Endothelial cell of umbilical vein (primary cell): Measurements from ENCODE around the gene GAL. TPM values are rescaled to one million over a fixed set of nuclear protein-coding genes. Genes with fewer than 3 reads are reported as not detected.

ENCODE experiments used
- BruUV-seq: library from RNA; stranded (reverse); fragments of 400-500 nt; replicated peaks from 2 replicates; lab custom pipeline; 2021; lab: Mats Ljungman, UMichigan
- CTCF ChIA-PET: fragments of 300-600, 350-600 bp; sonication (Branson Sonifier 250); formaldehyde crosslinking; loops from one replicate; lab custom pipeline; 2021; ENCODE audit warnings: antibody characterized with exemption, inconsistent platforms; lab: Charles Lee
- POLR2A ChIA-PET: fragments of 300-600, 350-600 bp; sonication (Branson Sonifier 250); formaldehyde crosslinking; loops from one replicate; lab custom pipeline; 2021; ENCODE audit warnings: antibody characterized with exemption, inconsistent platforms; lab: Charles Lee
- DNase-seq: peaks from one replicate; pipeline ENCODE4 v3.0.0-alpha.2; 2011; ENCODE audit warnings: low read depth, low spot score
- FAIRE-seq: peaks from 2 replicates; lab custom pipeline; 2011; peaks lifted over from hg19 to GRCh38; lab: Jason Lieb, UNC
- H2AFZ ChIP-seq: 2 replicates; pipeline ENCODE4 v1.6.0; 2012; ENCODE audit warnings: low read depth, low read length, control low read depth, inconsistent platforms
- H3K27ac ChIP-seq: 2 replicates; pipeline ENCODE4 v1.5.1; 2011; ENCODE audit warnings: low read depth, mild to moderate bottlenecking, control low read depth, low read length, moderate library complexity; ENCODE audit not compliant: insufficient read depth
- H3K27me3 ChIP-seq, 2 experiments: 2 replicates each; pipeline versions ENCODE4 v1.6.0 to v1.6.1; 2011; ENCODE audit warnings: low read length in 2 of 2, mixed read lengths in 1 of 2; ENCODE audit not compliant: control insufficient read depth in 2 of 2, insufficient read depth in 2 of 2
- H3K36me3 ChIP-seq, 2 experiments: 2 replicates in 1 of 2; 3 replicates in 1 of 2; pipeline ENCODE4 v1.5.1; 2011; ENCODE audit warnings: low read length in 2 of 2, mild to moderate bottlenecking in 1 of 2, moderate library complexity in 1 of 2; ENCODE audit not compliant: control insufficient read depth in 2 of 2, insufficient read depth in 2 of 2; ENCODE audit errors: extremely low read depth in 1 of 2
- H3K4me1 ChIP-seq: 3 replicates; pipeline ENCODE4 v1.5.1; 2011; ENCODE audit warnings: mild to moderate bottlenecking, low read length; ENCODE audit not compliant: control insufficient read depth, insufficient read depth; ENCODE audit errors: extremely low read depth
- H3K4me2 ChIP-seq: 2 replicates; pipeline ENCODE4 v1.6.1; 2011; ENCODE audit warnings: low read length, control low read depth, mixed read lengths; ENCODE audit not compliant: insufficient read depth
- H3K4me3 ChIP-seq, 3 experiments: fragments of 200-600 bp in 1 of 3; sonication (generic), shearing (Covaris generic) in 1 of 3; replicated peaks in 1 of 3; 2 replicates each; pipeline ENCODE4 v1.5.1; 2011 to 2016; ENCODE audit warnings: control low read depth in 3 of 3, low read length in 3 of 3, mild to moderate bottlenecking in 2 of 3, inconsistent platforms in 1 of 3, low read depth in 1 of 3, moderate library complexity in 1 of 3; ENCODE audit not compliant: insufficient read depth in 1 of 3
- H3K79me2 ChIP-seq: 2 replicates; pipeline ENCODE4 v1.6.0; 2012; ENCODE audit warnings: low read length, inconsistent platforms; ENCODE audit not compliant: control insufficient read depth, insufficient read depth
- H3K9ac ChIP-seq: replicated peaks from 2 replicates; pipeline ENCODE3; 2011; ENCODE audit warnings: low read length, control low read depth; ENCODE audit not compliant: insufficient read depth; ENCODE audit errors: extremely low read depth
- H3K9me1 ChIP-seq: replicated peaks from 3 replicates; pipeline ENCODE4 v1.6.0; 2011; ENCODE audit warnings: mild to moderate bottlenecking, low read length; ENCODE audit not compliant: control insufficient read depth, insufficient read depth; ENCODE audit errors: extremely low read depth
- H3K9me3 ChIP-seq: replicated peaks from 2 replicates; pipeline ENCODE4 v1.5.1; 2012; ENCODE audit warnings: low read length, inconsistent platforms; ENCODE audit not compliant: control insufficient read depth, insufficient read depth
- H4K20me1 ChIP-seq: replicated peaks from 2 replicates; pipeline ENCODE3; 2011; ENCODE audit warnings: mild to moderate bottlenecking, low read length; ENCODE audit not compliant: control insufficient read depth, insufficient read depth; ENCODE audit errors: extremely low read depth
- CTCF ChIP-seq, 2 donors: IDR thresholded peaks; 1 replicate in 1 of 2; 2 replicates in 1 of 2; pipeline ENCODE4 v1.5.1; 2011; ENCODE audit warnings: low read length in 2 of 2, mild to moderate bottlenecking in 2 of 2, moderate library complexity in 2 of 2, control low read depth in 1 of 2, inconsistent platforms in 1 of 2, low read depth in 1 of 2; ENCODE audit not compliant: insufficient read depth in 1 of 2; ENCODE audit errors: extremely low read depth in 1 of 2
- EZH2 ChIP-seq: IDR thresholded peaks from 2 replicates; pipeline ENCODE4 v1.6.1; 2012; ENCODE audit warnings: borderline replicate concordance, low read depth, mild to moderate bottlenecking, moderate library complexity, low read length, inconsistent platforms; ENCODE audit not compliant: severe bottlenecking
- GATA2 ChIP-seq: IDR thresholded peaks from 2 replicates; pipeline ENCODE4 v1.7.0; 2011; ENCODE audit warnings: low read depth, mild to moderate bottlenecking, moderate library complexity, mixed read lengths, low read length; ENCODE audit not compliant: insufficient read length, insufficient read depth
- MYC ChIP-seq: IDR thresholded peaks from one replicate; pipeline ENCODE4 v1.6.1; 2011; ENCODE audit warnings: mild to moderate bottlenecking, low read depth, low read length
- POLR2A ChIP-seq: IDR thresholded peaks from 2 replicates; pipeline ENCODE4 v1.6.1; 2012; ENCODE audit warnings: low read depth, mild to moderate bottlenecking, control low read depth, low read length
- POLR2AphosphoS5 ChIP-seq: IDR thresholded peaks from 2 replicates; pipeline ENCODE4 v1.6.1; 2012; ENCODE audit warnings: low read depth, mild to moderate bottlenecking, control low read depth, low read length, moderate library complexity; ENCODE audit not compliant: insufficient read depth
- dilution Hi-C: fragments of 300-500 bp; cut with MboI; formaldehyde crosslinking; loops from one replicate; pipeline ENCODE4 v1.15.0; 2019; ENCODE audit warnings: low sequenced_read_pairs; ENCODE audit not compliant: extremely low pct_ligation_motif_present
- intact Hi-C: fragments of 100-400 bp; cut with micrococcal nuclease; formaldehyde crosslinking; loops from one replicate; pipeline ENCODE4 v1.10.0; 2022
- polyA plus RNA-seq, 4 experiments: library from polyadenylated mRNA; depleted of rRNA in 3 of 4; stranded (reverse) in 3 of 4; unstranded in 1 of 4; fragments of >200 nt; gene quantifications; 2 replicates each; pipeline versions ENCODE4 v1.2.1 to v1.2.3, GENCODE V29; 2011 to 2012; ENCODE audit warnings: missing spikeins in 1 of 4
- total RNA-seq: library from RNA; stranded (reverse); gene quantifications from 2 replicates; pipeline ENCODE4 v1.2.3, GENCODE V29; 2021
- TF ChIP-seq, protein P1 (sequence below): IDR thresholded peaks from 2 replicates; pipeline ENCODE4 v1.6.1; 2011; ENCODE audit not compliant: insufficient read depth, insufficient read length

The GAL gene
- total and polyA plus RNA-seq, 2 donors (not counting 3 experiments of a cell fraction or from before 2014, with no cell fraction given): 1.2 to 9.8 TPM

DNA sequence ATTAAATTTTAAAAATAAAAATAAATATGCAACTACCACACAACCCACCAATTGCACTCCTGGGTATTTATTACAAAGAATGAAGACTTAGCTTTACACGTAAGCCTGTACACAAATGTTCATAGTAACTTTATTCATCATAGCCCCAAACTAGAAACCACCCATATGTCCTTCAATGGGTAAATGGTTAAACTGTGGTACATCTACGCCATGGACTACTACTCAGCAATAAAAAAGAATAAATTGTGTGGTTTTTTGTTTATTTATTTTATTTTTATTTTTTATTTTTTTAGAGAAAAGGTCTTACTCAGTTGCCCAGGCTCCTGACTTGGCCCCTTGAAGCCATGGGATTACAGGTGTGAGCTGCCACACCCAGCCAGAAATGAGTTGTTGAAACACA, 14.6 kb downstream of the GAL start:
- intact Hi-C loops (no loop called here), dilution Hi-C loops (no loop called here)
- Histone ChIP-seq H3K9me1 (no peaks in the 10 kb centered on the region), H3K79me2 (no peaks in the 10 kb centered on the region), H4K20me1 (no peaks in the 10 kb centered on the region), H3K4me2 (no peak overlapping the region), H3K9ac (no peak overlapping the region), H3K4me3 (no peak overlapping the region), H2AFZ (no peak overlapping the region), H3K27ac (no peak overlapping the region), H3K36me3 (no peaks in the 10 kb centered on the region), H3K4me1 (no peaks in the 10 kb centered on the region), H3K27me3 (peaks cover 7 to 33% of the 10 kb centered on the region in 2 experiments), H3K9me3 (no peaks in the 10 kb centered on the region)
- POLR2A ChIA-PET: no interaction called here
- CTCF ChIA-PET: no interaction called here
- no TSS peak for BruUV-seq
- TF ChIP-seq EZH2 (no peak), MYC (no peak), POLR2AphosphoS5 (no peak), POLR2A (no peak), GATA2 (no peak), CTCF (IDR thresholded peaks at IDR 0.05; ENCODE audit: extremely low read depth in 1 of 2, insufficient read depth in 1 of 2, low read depth in 1 of 2, low read length in 2 of 2) (no peak)
- TF ChIP-seq, protein P1, sequence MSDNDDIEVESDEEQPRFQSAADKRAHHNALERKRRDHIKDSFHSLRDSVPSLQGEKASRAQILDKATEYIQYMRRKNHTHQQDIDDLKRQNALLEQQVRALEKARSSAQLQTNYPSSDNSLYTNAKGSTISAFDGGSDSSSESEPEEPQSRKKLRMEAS: no peak
- DNase-seq: no peak
- no peak for FAIRE-seq
